NCI-H345 (cell line): ENCODE measurements around the gene APOL4.
"Not testable (repeated sequence)": the region's sequence is repeated elsewhere in the genome, so short reads cannot be mapped to it uniquely, and the experiment has no call there.

Experiments
- DNase-seq: peaks from one replicate; lab custom pipeline; 2025; lab: John Stamatoyannopoulos, UW

Gene APOL4

GRCh38 chr22:36153501-36154422 is 47.8 kb downstream of the APOL4 start:
- no peak for DNase-seq

GRCh38 chr22:36152821-36153220 is 48.8 kb downstream of the APOL4 start:
- not testable (repeated sequence) for DNase-seq

GRCh38 chr22:36152088-36152487 is 49.5 kb downstream of the APOL4 start:
- no peak for DNase-seq

GRCh38 chr22:36151006-36151595 is 50.5 kb downstream of the APOL4 start:
- DNase-seq: no peak

- DNase-seq: no peak
These were observed 52.2 kb downstream of the APOL4 start for GRCh38 chr22:36149441-36149840.

GRCh38 chr22:36148411-36148810 is 53.2 kb downstream of the APOL4 start:
- no peak for DNase-seq

- no peak for DNase-seq
These were observed 54.3 kb downstream of the APOL4 start for GRCh38 chr22:36147196-36147791.

- DNase-seq: no peak
These were observed 55.7 kb downstream of the APOL4 start for GRCh38 chr22:36145881-36146280.

GRCh38 chr22:36144886-36145541 is 56.6 kb downstream of the APOL4 start:
- no peak for DNase-seq

GRCh38 chr22:36143956-36144355 is 57.7 kb downstream of the APOL4 start:
- no peak for DNase-seq

GRCh38 chr22:36143066-36143815 is 58.4 kb downstream of the APOL4 start:
- no peak for DNase-seq

- DNase-seq: no peak
These were observed 60.1 kb downstream of the APOL4 start for GRCh38 chr22:36141481-36141880.
